Hippocampal formation (tissue), 2 donors: ENCODE results near the gene FAM107B.
A peak's percentile ranks its signal among the peaks of the same experiment; 100 is the strongest.

Experiments used
- DNase-seq, 2 donors: peaks; one replicate each; lab custom pipeline; 2025; lab: John Stamatoyannopoulos, UW

The FAM107B gene

GRCh38 chr10:14625192-14625631 is 149.5 kb downstream of the FAM107B start:
- DNase-seq: peak in 1 of 2 donors; percentile 28

GRCh38 chr10:14624600-14624999 is 150.1 kb downstream of the FAM107B start:
- DNase-seq: no peak

GRCh38 chr10:14623931-14624330 is 150.8 kb downstream of the FAM107B start:
- DNase-seq: no peak

GRCh38 chr10:14621037-14621436 is 153.7 kb downstream of the FAM107B start:
- no peak for DNase-seq

- DNase-seq: no peak
These were observed 156.0 kb downstream of the FAM107B start for GRCh38 chr10:14618674-14619073.

GRCh38 chr10:14617852-14618251 is 156.8 kb downstream of the FAM107B start:
- no peak for DNase-seq

- DNase-seq: no peak
These were observed 157.6 kb downstream of the FAM107B start for GRCh38 chr10:14616955-14617730.

GRCh38 chr10:14616465-14616864 is 158.2 kb downstream of the FAM107B start:
- no peak for DNase-seq

- DNase-seq: no peak
These were observed 161.1 kb downstream of the FAM107B start for GRCh38 chr10:14613588-14613920.

- no peak for DNase-seq
These were observed 161.7 kb downstream of the FAM107B start for GRCh38 chr10:14612873-14613587.

GRCh38 chr10:14611968-14612693 is 162.6 kb downstream of the FAM107B start:
- no peak for DNase-seq

- no peak for DNase-seq
These were observed 165.5 kb downstream of the FAM107B start for GRCh38 chr10:14609178-14609577.

GRCh38 chr10:14608381-14609001 is 166.2 kb downstream of the FAM107B start:
- peak in 1 of 2 donors; percentile 11 for DNase-seq

GRCh38 chr10:14606633-14607032 is 168.1 kb downstream of the FAM107B start:
- no peak for DNase-seq

- DNase-seq: no peak
These were observed 169.3 kb downstream of the FAM107B start for GRCh38 chr10:14605231-14605925.

GRCh38 chr10:14604181-14605142 is 170.2 kb downstream of the FAM107B start:
- peak; percentile 84 to 89 for DNase-seq

GRCh38 chr10:14603534-14604102 is 171.1 kb downstream of the FAM107B start:
- no peak for DNase-seq

GRCh38 chr10:14602807-14603533 is 171.7 kb downstream of the FAM107B start:
- no peak for DNase-seq
